Measurements from ENCODE around the gene RAP1GAP2.

- TF ChIP-seq CTCF (IDR thresholded peaks at IDR 0.05; ENCODE audit: low read length) (no peak), EZH2phosphoT487 (IDR thresholded peaks at IDR 0.05; ENCODE audit: low read length) (no peak)
These were observed 194.2 kb downstream of the RAP1GAP2 start for GRCh38 chr17:2990396-2990795.

All from MM.1S (cell line).